ENCODE data around the gene FBXL7.

The FBXL7 gene

DNA sequence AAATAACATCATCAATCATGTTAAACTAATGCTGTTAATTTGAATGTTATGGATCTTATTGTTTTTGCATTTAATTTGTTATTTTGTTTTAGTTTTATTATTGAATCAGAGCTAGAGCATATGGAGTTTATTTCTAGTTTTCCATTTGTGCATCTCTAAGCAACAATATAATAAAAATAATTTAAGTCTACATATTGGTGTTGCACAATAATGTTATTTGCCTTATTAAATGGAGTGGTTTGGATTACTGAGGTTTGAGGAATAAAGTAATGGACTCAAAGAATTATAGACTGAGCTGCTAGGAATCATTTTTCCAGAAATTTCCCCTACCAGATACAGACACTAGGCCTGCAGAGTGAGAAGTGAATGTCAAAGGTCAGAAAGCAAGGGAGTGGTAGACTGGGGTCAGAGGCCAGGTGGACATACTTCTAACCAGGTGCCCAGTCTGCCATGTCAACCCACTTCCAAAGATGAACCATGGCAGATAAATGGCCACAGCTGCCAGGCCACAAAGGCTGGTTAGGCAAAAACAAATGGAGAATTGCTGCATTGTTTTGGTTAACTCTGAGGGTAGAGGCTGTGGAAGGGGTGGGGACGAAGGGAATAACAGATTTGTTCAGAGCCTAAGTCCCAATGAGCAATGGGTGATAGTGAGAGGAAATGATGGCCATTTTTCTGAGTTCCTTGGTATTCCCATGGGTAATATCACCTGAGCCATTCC, 113.1 kb downstream of the FBXL7 start:
- TF ChIP-seq POLR2A (IDR thresholded peaks at IDR 0.05; ENCODE audit: low read depth, low read length): no peak
- FAIRE-seq (no peak), DNase-seq (ENCODE audit: insufficient read length, low spot score) (no peak)

DNA sequence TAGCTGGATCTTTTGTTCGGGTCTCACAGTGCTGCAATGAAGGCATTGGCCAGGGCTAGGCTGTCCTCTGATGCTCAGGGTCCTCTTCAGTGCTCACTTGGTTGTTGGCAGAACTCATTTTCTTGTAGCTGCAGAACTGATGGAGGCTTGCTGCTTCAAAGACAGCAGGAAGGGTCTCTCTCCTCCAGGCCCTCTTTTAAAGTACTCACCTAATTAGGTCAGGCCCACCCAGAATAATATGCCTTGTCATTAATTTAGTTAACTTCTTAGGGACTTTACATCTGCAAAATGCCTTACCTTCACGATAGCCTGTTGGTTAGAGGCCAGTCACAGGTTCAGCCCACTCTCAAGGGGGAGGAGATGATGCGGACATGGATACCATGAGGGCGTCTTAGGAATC, 114.7 kb downstream of the FBXL7 start:
- FAIRE-seq (no peak), DNase-seq (ENCODE audit: insufficient read length, low spot score) (no peak)
- no peak for TF ChIP-seq POLR2A (IDR thresholded peaks at IDR 0.05; ENCODE audit: low read depth, low read length)

DNA sequence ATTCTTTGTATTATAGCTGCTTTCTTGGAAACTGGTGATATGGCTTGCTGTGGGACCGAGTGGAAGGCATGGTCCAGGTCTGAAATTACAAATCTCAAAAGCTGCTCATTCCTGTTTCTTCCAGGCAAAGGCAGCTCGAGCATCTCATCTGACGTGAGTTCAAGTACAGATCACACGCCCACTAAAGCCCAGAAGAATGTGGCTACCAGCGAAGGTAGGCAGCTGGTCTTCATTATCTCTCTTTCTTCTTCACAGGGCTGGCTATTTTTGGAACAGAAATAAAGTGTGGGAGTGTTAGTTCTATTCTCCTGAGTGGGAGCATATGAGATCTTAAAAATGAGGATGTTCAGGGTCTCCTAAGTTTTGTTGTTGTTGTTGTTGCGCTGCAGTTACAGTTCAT, 115.9 kb downstream of the FBXL7 start:
- FAIRE-seq (no peak), DNase-seq (ENCODE audit: insufficient read length, low spot score) (no peak)
- TF ChIP-seq POLR2A (IDR thresholded peaks at IDR 0.05; ENCODE audit: low read depth, low read length): no peak

DNA sequence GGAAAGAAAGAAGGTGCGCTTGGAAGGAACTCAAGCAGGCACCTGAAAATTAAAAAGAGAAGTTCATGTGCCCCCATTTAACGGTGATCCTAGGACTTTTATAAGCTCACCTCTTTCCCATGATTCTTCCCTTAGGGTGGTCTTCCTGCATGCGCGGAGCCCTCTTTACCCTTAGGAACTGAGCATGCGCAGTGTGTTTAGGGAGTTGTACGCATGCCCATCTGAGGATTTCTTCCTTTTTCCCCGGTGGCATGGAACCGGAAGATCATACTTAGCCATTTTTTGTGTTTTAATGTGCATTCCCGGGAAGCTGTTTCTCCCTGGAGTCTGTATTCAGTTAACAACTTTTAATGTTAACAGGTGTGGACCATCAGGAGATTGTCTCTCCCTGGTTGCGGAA, 119.0 kb downstream of the FBXL7 start:
- FAIRE-seq (no peak), DNase-seq (ENCODE audit: insufficient read length, low spot score) (no peak)
- no peak for TF ChIP-seq POLR2A (IDR thresholded peaks at IDR 0.05; ENCODE audit: low read depth, low read length)

DNA sequence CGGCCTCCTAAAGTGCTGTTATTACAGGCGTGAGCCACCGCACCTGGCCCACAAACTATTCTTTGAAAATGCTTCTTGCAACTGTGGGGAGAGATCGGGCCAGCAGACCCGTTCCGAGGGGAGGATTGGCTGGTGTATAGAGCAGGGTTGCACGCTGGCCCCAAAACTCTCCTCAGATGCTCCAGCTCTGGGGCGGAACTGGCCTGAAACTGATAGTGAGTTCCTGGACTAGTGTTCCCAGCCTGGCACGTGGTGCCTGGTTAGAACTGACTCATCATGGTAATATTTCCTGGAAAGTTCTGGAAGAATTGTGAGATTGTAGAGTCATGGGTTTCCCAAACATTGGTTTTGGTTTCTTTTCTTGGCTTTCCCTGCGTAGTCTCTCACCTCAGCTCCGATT, 120.5 kb downstream of the FBXL7 start:
- FAIRE-seq (peak; percentile 67), DNase-seq (ENCODE audit: insufficient read length, low spot score) (peak; percentile 26)
- TF ChIP-seq POLR2A (IDR thresholded peaks at IDR 0.05; ENCODE audit: low read depth, low read length): no peak

DNA sequence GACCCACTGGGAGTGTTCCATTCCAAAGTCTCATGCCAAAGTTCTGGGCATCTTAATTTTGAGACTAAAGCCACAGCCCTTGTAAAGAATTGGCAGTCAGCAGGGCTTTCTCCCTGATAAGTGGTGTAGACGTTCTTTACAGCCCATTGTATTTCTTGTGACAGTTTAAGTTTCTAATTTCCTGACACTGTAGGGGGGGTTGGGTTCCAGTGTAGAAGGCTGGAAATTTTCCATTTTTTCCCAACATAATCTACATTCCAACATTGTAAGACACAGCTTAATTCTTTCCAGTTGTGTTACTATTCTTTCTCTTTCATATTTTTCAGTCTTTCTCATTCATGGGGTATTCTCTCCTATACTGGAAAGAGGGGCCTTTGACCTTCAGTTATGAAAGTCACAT, 121.1 kb downstream of the FBXL7 start:
- DNase-seq (ENCODE audit: insufficient read length, low spot score): no peak
- FAIRE-seq: no peak
- no peak for TF ChIP-seq POLR2A (IDR thresholded peaks at IDR 0.05; ENCODE audit: low read depth, low read length)

DNA sequence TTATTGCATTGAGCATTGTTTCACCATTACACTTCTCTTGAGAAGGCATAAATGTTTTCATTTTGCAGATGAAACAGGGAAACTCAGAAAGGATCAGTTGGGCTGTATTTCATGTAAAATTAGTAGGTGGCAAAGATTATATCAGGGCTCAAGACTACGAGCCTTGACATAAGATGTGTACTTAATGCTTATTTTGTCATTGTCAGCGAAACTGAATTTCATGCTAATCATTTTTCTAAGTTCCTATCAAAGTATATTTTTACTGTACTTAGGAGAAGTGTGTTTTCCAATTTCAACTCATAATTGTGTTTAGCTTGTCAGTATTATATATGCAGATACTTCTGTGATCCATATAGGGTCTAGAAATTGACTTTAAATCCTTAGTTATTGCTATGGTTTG, 123.8 kb downstream of the FBXL7 start:
- FAIRE-seq (no peak), DNase-seq (ENCODE audit: insufficient read length, low spot score) (no peak)
- no peak for TF ChIP-seq POLR2A (IDR thresholded peaks at IDR 0.05; ENCODE audit: low read depth, low read length)

DNA sequence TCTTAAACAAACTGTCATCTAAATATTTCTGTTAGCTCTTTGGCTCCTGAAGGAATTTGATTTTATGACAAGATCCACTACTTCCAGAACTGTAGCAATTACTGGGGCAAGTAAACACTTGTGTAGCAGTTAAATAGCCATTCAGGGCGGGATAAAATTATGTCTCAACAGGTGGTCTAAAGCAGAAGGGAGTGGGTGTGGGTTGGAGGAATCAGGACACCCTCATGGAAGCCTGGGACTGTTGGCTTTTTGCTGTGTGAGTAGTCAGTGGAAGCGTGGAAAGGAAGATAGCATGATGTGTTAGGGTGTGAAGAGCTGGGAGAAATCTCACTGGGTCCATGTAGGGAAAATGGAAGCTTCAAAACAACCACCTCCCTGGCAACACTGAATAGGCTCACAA, 127.1 kb downstream of the FBXL7 start:
- no peak for DNase-seq (ENCODE audit: insufficient read length, low spot score)
- TF ChIP-seq POLR2A (IDR thresholded peaks at IDR 0.05; ENCODE audit: low read depth, low read length): no peak
- FAIRE-seq: peak; percentile 79

DNA sequence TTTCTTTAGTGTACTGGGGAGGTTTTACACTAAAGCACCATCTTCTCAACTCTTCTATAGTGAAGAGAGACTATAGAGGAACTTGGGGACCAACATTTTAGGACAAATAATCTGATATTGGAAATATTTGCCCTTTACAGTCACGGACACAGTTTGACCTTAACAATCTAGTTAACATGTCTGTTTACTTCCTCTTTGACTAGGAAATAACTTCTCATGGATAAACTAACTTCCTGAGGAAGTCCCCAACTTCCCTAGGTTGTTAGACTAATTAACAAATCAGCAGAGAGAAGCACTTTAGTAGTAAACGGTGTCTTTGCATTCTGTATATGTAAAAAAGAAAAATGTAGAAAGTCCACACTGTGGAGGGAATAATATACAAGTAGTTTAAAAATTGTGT, 127.7 kb downstream of the FBXL7 start:
- no peak for DNase-seq (ENCODE audit: insufficient read length, low spot score)
- FAIRE-seq: no peak
- TF ChIP-seq POLR2A (IDR thresholded peaks at IDR 0.05; ENCODE audit: low read depth, low read length): no peak

DNA sequence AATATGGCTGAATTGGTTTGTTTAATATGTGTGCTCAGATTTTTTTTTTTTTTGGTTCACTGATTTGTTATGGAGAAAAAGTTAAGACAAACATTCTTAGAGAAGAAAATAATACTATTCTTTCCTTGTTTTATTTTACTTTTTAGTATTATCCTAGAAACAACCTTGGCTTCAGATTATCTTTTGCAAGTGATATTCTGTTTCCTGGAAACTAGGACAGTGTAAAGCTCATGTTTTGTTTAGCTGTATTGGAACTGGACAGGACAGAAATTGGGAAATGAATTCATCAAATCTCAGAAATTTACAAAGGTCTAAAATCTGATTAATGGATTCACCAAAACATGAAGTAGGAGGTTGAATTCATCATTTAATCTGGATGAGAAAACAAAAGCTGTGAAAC, 130.5 kb downstream of the FBXL7 start:
- FAIRE-seq (peak; percentile 48), DNase-seq (ENCODE audit: insufficient read length, low spot score) (no peak)
- TF ChIP-seq POLR2A (IDR thresholded peaks at IDR 0.05; ENCODE audit: low read depth, low read length): no peak

DNA sequence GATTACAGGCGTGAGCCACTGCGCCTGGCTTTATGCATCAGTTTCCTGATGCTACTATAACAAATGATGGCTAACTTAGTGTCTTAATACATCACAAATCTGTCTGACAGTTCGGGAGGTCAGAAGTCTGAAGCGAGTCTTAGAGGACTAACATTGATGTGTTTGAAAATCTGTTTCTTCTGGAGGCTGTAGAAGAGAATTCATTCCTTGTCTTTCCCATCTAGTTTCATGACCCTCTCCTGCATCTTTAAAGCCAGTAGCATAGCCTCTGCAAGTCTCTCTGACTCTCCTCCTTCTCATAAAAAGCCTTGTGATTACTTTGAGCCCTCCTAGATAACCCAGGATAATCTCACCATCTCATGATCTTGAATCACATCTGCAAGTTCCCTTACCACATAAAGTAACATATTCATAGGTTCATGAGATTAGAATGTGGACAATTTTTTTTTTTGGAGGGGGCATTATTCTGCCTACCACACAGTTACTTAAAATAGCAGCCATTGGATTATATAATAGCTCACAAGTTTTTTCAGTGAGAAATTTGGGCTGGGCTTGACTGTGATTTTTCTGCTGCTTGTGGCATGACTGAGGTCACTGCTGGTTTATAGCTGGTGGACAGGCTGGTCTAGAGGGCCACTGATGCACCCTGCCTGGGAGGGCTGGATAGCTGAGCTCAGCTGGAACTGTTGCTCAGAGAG, 134.8 kb downstream of the FBXL7 start:
- FAIRE-seq (peak; percentile 30), DNase-seq (ENCODE audit: insufficient read length, low spot score) (no peak)
- TF ChIP-seq POLR2A (IDR thresholded peaks at IDR 0.05; ENCODE audit: low read depth, low read length): no peak

DNA sequence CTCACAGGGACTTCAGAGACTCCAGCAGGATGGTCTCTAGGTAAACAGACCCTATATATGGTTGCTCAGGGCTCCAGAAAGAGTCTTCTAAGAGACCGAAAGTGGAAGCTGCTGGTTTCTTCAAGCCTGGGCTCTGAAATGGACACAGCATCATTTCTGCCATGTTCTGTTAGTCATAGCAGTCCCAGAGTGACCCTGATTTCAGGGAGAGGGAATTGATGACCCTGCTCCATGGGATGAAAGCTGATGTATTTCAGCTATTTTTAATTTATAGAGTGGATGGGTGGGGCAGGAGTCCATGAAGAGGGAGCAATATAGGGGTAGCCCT, 135.3 kb downstream of the FBXL7 start:
- DNase-seq (ENCODE audit: insufficient read length, low spot score): no peak
- no peak for FAIRE-seq
- no peak for TF ChIP-seq POLR2A (IDR thresholded peaks at IDR 0.05; ENCODE audit: low read depth, low read length)

DNA sequence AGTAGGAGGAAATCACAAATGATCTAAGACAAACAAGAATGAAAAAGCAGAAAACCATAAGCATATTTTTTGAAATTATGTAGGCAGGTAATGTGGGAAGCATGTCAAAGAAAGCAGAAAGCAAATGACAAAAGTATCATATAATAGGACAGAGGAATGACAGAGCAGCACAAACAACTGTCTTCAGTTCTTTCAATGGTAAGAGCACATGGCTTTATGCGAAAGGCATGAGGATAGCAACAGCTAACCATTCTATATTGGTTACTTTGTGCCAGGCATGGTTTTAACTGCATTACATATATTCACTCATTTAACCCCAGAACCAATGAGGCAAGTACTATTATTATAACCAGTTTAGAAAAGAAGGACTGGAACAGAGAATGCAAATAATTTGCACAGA, 137.4 kb downstream of the FBXL7 start:
- peak; percentile 38 for FAIRE-seq
- TF ChIP-seq POLR2A (IDR thresholded peaks at IDR 0.05; ENCODE audit: low read depth, low read length): no peak

DNA sequence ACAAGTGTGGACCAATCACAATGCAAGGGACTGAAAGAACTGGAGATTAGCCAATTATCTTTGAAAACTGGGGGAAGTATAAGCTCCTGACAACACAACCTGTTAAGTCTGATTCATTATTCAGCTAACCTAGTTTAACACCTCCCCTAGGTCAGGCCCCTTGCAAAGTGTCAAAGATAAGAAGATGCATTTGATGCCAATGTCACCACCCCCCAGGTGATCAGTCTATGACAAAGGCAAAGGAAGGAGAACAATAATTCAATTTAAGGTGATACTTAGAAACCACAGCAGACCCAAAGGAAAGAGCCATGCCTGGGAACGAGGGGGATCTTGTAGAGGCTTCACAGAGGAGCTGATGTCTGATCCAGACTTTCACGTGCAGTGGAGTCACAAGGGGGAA, 137.9 kb downstream of the FBXL7 start:
- TF ChIP-seq POLR2A (IDR thresholded peaks at IDR 0.05; ENCODE audit: low read depth, low read length): no peak
- DNase-seq (ENCODE audit: insufficient read length, low spot score) (no peak), FAIRE-seq (no peak)

More for the DNA sequence above, 137.4 kb downstream of the FBXL7 start:
- no peak for DNase-seq (ENCODE audit: insufficient read length, low spot score)

DNA sequence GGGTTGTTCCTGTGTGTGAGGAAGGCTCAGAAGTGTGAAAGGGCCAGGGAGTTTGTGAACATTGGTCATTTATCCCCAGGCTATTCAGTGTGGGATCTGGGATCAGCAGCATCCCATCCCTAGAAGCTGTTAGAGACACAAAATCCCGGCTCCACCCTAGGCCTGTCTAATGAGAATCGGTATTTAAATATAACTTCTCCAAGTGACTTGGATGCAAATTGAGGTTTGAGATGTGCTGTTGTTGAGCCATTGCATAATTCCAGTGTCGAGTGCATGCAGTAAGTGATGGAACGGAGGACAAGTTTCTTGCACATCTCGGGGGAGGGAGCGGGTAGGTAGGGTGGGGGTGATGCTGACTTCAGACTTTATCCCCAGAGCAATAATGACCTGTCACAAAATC, 138.3 kb downstream of the FBXL7 start:
- TF ChIP-seq POLR2A (IDR thresholded peaks at IDR 0.05; ENCODE audit: low read depth, low read length): no peak
- no peak for DNase-seq (ENCODE audit: insufficient read length, low spot score)
- FAIRE-seq: no peak

All from H54 (cell line).